GM23338 (cell line): ENCODE measurements around the gene ADSS1. TPM values are rescaled to one million over a fixed set of nuclear protein-coding genes. Genes with fewer than 3 reads are reported as not detected.

ENCODE experiments used
- ATAC-seq: fragments of 200-7000 bp; cut with Tn5 transposase; 3 replicates; pipeline ENCODE4 v1.9.1; 2020
- DNase-seq: peaks from one replicate; pipeline ENCODE4 v3.0.0-alpha.2; 2015; ENCODE audit warnings: low spot score
- H2AFZ ChIP-seq: fragments of 200-600 bp; sonication (generic); 2 replicates; pipeline ENCODE4 v1.8.0; 2016; ENCODE audit warnings: antibody characterized with exemption, mild to moderate bottlenecking, moderate library complexity
- H3F3A ChIP-seq: fragments of 200-600 bp; sonication (generic); replicated peaks from 2 replicates; pipeline ENCODE4 v1.8.0; 2017; ENCODE audit warnings: antibody characterized with exemption, mixed run types, low read depth
- H3K27ac ChIP-seq: fragments of 200-600 bp; sonication (generic); 2 replicates; pipeline ENCODE4 v1.6.1; 2016; ENCODE audit warnings: low read depth
- H3K27me3 ChIP-seq: fragments of 200-600 bp; sonication (generic); 2 replicates; pipeline ENCODE4 v1.8.0; 2016; ENCODE audit warnings: mild to moderate bottlenecking, mixed run types, moderate library complexity; ENCODE audit not compliant: insufficient read depth
- H3K36me3 ChIP-seq: fragments of 200-600 bp; sonication (generic); 2 replicates; pipeline ENCODE4 v1.8.0; 2016; ENCODE audit warnings: mild to moderate bottlenecking; ENCODE audit not compliant: insufficient read depth
- H3K4me1 ChIP-seq: fragments of 200-600 bp; sonication (generic); 2 replicates; pipeline ENCODE4 v1.8.0; 2016; ENCODE audit warnings: mild to moderate bottlenecking, moderate library complexity; ENCODE audit not compliant: insufficient read depth
- H3K4me2 ChIP-seq: fragments of 200-600 bp; sonication (generic); 2 replicates; pipeline ENCODE4 v1.7.1; 2017; ENCODE audit warnings: mixed run types
- H3K4me3 ChIP-seq: fragments of 200-600 bp; sonication (generic); 2 replicates; pipeline ENCODE4 v1.6.1; 2016; ENCODE audit warnings: mixed run types
- H3K79me2 ChIP-seq: fragments of 200-600 bp; sonication (generic); replicated peaks from 2 replicates; pipeline ENCODE4 v1.8.0; 2017; ENCODE audit warnings: mild to moderate bottlenecking; ENCODE audit not compliant: insufficient read depth
- H3K9me2 ChIP-seq: fragments of 200-600 bp; sonication (generic); 2 replicates; pipeline ENCODE4 v1.8.0; 2017; ENCODE audit not compliant: insufficient read depth
- H4K20me1 ChIP-seq: fragments of 200-600 bp; sonication (generic); replicated peaks from 2 replicates; pipeline ENCODE4 v1.8.0; 2017; ENCODE audit warnings: mild to moderate bottlenecking; ENCODE audit not compliant: insufficient read depth
- H3K27ac Mint-ChIP-seq: 2 replicates; pipeline ENCODE4 v1.8.0; 2020; ENCODE audit warnings: inconsistent platforms, mild to moderate bottlenecking, moderate library complexity, mixed read lengths
- H3K27me3 Mint-ChIP-seq: 3 replicates; pipeline ENCODE4 v1.8.0; 2022; ENCODE audit warnings: low read depth, mild to moderate bottlenecking, moderate library complexity, mixed read lengths, inconsistent platforms; ENCODE audit not compliant: insufficient read depth, poor library complexity
- H3K36me3 Mint-ChIP-seq: 3 replicates; pipeline ENCODE4 v1.8.0; 2021; ENCODE audit warnings: low read depth, mild to moderate bottlenecking, inconsistent platforms, moderate library complexity, mixed read lengths
- H3K4me1 Mint-ChIP-seq: 3 replicates; pipeline ENCODE4 v1.8.0; 2020; ENCODE audit warnings: mild to moderate bottlenecking, inconsistent platforms, mixed read lengths
- H3K4me3 Mint-ChIP-seq: 3 replicates; pipeline ENCODE4 v1.8.0; 2021; ENCODE audit warnings: moderate library complexity, mild to moderate bottlenecking, inconsistent platforms, mixed read lengths
- H3K9me3 Mint-ChIP-seq: 3 replicates; pipeline ENCODE4 v1.8.0; 2020; ENCODE audit warnings: moderate library complexity, mild to moderate bottlenecking, inconsistent platforms, mixed read lengths
- CREB1 ChIP-seq: fragments of 250-450 bp; sonication (Bioruptor Pico); IDR thresholded peaks from 2 replicates; pipeline ENCODE4 v1.5.0; 2020; ENCODE audit warnings: low read depth, mild to moderate bottlenecking, moderate library complexity
- EZH2 ChIP-seq: fragments of 200-600 bp; sonication (generic); IDR thresholded peaks from one replicate; pipeline ENCODE4 v1.8.0; 2017; ENCODE audit warnings: antibody characterized with exemption, mild to moderate bottlenecking, low read depth; ENCODE audit not compliant: unreplicated experiment
- EZH2phosphoT487 ChIP-seq: fragments of 200-600 bp; sonication (generic); IDR thresholded peaks from one replicate; pipeline ENCODE4 v1.8.1; 2018; ENCODE audit warnings: antibody characterized with exemption; ENCODE audit not compliant: unreplicated experiment
- JUNB ChIP-seq: IDR thresholded peaks from one replicate; pipeline ENCODE4 v1.6.1; 2016; ENCODE audit warnings: antibody characterized with exemption; ENCODE audit not compliant: unreplicated experiment
- NANOG ChIP-seq: IDR thresholded peaks from 2 replicates; pipeline ENCODE4 v1.6.1; 2016; ENCODE audit warnings: antibody characterized with exemption, borderline replicate concordance
- POLR2AphosphoS5 ChIP-seq: IDR thresholded peaks from 2 replicates; pipeline ENCODE4 v1.6.1; 2016; ENCODE audit warnings: antibody characterized with exemption, low read depth
- STAT1 ChIP-seq: IDR thresholded peaks from one replicate; pipeline ENCODE4 v1.6.1; 2016; ENCODE audit warnings: antibody characterized with exemption; ENCODE audit not compliant: unreplicated experiment
- ZNF114 ChIP-seq: fragments of 250-450 bp; sonication (Bioruptor Pico); IDR thresholded peaks from 2 replicates; pipeline ENCODE4 v1.5.0; 2020; ENCODE audit warnings: mild to moderate bottlenecking, moderate library complexity
- ZNF331 ChIP-seq: fragments of 250-450 bp; sonication (Bioruptor Pico); IDR thresholded peaks from 2 replicates; pipeline ENCODE4 v1.5.0; 2020; ENCODE audit warnings: low read depth, mild to moderate bottlenecking, moderate library complexity
- polyA plus RNA-seq: library from polyadenylated mRNA; unstranded; fragments of >200 nt; fragmentation: Nextera tagmentation; extraction: Ambion mirVana; gene quantifications from 2 replicates; pipeline ENCODE4 v1.2.1, GENCODE V29; 2016
- total RNA-seq: library from RNA; depleted of rRNA; stranded (reverse); fragments of >200 nt; shearing (Covaris generic); gene quantifications from 2 replicates; pipeline ENCODE4 v1.2.3, GENCODE V29; 2014
- TF ChIP-seq, protein P1 (sequence below): fragments of 250-450 bp; sonication (Bioruptor Pico); IDR thresholded peaks from 2 replicates; pipeline ENCODE4 v1.5.0; 2020; ENCODE audit warnings: mild to moderate bottlenecking, moderate library complexity
- TF ChIP-seq, protein P2 (sequence below), 2 experiments: fragments of 200-600 bp in 1 of 2; sonication (generic) in 1 of 2; conservative IDR thresholded peaks; 2 replicates each; pipeline versions ENCODE4 v1.5.1 to v1.6.1; 2016 to 2017; ENCODE audit warnings: antibody characterized with exemption in 2 of 2, low read depth in 2 of 2, mild to moderate bottlenecking in 2 of 2, moderate library complexity in 1 of 2
- TF ChIP-seq, protein P3 (sequence below): IDR thresholded peaks from one replicate; pipeline ENCODE4 v1.6.1; 2018; ENCODE audit warnings: antibody characterized with exemption; ENCODE audit not compliant: unreplicated experiment
- TF ChIP-seq, protein P4 (sequence below): IDR thresholded peaks from 2 replicates; pipeline ENCODE4 v1.6.1; 2016; ENCODE audit warnings: antibody characterized with exemption

The ADSS1 gene
- total and polyA plus RNA-seq, 2 experiments from 2014 or later, result 9.5 to 11.6 TPM

DNA sequence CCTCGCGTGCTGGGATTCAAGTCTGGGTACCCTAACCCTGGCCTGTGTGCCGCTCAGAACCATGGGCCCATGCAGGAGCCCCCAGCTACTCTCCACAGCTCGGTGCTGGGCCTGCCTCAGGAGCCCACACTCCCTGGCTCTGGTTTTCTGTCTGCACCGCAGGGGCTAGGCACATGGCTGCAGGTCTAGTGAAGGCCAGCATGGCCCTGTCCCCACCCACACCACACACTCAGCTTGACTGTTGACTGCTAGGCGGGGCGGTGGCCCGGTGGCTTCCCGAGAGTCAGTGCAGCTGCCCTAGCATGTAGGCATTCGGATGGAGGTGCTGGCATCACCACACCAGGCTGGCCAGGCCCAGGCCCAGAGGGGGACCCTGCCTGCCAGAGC, 26.7 kb upstream of the ADSS1 start:
- DNase-seq, result no peak
- peaks cover 4% of the 10 kb centered on the region; the same call in 2 of the 3 replicates for H3K36me3 Mint-ChIP-seq
- Histone ChIP-seq H3K4me3 (no peak overlapping the region), H3K36me3 (no peaks in the 10 kb centered on the region), H3K27ac (no peak overlapping the region), H4K20me1 (peaks cover 3% of the 10 kb centered on the region; the same call in 1 of the 2 replicates), H3K4me2 (no peak overlapping the region), H3K27me3 (no peaks in the 10 kb centered on the region), H2AFZ (no peak overlapping the region), H3K9me2 (no peaks in the 10 kb centered on the region), H3F3A (0 out of 2 replicates have a peak, but pooled peaks cover 2% of the 10 kb centered on the region), H3K4me1 (peaks cover 23% of the 10 kb centered on the region), H3K79me2 (peaks cover 20% of the 10 kb centered on the region)
- H3K27ac Mint-ChIP-seq, result no peak overlapping the region
- ATAC-seq, result no peak
- no peak overlapping the region for H3K4me3 Mint-ChIP-seq
- H3K9me3 Mint-ChIP-seq, result no peaks in the 10 kb centered on the region
- H3K27me3 Mint-ChIP-seq, result peaks cover 7% of the 10 kb centered on the region
- TF ChIP-seq EZH2phosphoT487 (no peak), ZNF331 (no peak), ZNF114 (CRISPR knock-in tag) (no peak), EZH2 (no peak), CREB1 (CRISPR knock-in tag) (no peak), STAT1 (no peak), POLR2AphosphoS5 (no peak), NANOG (no peak), JUNB (no peak)
- TF ChIP-seq, protein P1, sequence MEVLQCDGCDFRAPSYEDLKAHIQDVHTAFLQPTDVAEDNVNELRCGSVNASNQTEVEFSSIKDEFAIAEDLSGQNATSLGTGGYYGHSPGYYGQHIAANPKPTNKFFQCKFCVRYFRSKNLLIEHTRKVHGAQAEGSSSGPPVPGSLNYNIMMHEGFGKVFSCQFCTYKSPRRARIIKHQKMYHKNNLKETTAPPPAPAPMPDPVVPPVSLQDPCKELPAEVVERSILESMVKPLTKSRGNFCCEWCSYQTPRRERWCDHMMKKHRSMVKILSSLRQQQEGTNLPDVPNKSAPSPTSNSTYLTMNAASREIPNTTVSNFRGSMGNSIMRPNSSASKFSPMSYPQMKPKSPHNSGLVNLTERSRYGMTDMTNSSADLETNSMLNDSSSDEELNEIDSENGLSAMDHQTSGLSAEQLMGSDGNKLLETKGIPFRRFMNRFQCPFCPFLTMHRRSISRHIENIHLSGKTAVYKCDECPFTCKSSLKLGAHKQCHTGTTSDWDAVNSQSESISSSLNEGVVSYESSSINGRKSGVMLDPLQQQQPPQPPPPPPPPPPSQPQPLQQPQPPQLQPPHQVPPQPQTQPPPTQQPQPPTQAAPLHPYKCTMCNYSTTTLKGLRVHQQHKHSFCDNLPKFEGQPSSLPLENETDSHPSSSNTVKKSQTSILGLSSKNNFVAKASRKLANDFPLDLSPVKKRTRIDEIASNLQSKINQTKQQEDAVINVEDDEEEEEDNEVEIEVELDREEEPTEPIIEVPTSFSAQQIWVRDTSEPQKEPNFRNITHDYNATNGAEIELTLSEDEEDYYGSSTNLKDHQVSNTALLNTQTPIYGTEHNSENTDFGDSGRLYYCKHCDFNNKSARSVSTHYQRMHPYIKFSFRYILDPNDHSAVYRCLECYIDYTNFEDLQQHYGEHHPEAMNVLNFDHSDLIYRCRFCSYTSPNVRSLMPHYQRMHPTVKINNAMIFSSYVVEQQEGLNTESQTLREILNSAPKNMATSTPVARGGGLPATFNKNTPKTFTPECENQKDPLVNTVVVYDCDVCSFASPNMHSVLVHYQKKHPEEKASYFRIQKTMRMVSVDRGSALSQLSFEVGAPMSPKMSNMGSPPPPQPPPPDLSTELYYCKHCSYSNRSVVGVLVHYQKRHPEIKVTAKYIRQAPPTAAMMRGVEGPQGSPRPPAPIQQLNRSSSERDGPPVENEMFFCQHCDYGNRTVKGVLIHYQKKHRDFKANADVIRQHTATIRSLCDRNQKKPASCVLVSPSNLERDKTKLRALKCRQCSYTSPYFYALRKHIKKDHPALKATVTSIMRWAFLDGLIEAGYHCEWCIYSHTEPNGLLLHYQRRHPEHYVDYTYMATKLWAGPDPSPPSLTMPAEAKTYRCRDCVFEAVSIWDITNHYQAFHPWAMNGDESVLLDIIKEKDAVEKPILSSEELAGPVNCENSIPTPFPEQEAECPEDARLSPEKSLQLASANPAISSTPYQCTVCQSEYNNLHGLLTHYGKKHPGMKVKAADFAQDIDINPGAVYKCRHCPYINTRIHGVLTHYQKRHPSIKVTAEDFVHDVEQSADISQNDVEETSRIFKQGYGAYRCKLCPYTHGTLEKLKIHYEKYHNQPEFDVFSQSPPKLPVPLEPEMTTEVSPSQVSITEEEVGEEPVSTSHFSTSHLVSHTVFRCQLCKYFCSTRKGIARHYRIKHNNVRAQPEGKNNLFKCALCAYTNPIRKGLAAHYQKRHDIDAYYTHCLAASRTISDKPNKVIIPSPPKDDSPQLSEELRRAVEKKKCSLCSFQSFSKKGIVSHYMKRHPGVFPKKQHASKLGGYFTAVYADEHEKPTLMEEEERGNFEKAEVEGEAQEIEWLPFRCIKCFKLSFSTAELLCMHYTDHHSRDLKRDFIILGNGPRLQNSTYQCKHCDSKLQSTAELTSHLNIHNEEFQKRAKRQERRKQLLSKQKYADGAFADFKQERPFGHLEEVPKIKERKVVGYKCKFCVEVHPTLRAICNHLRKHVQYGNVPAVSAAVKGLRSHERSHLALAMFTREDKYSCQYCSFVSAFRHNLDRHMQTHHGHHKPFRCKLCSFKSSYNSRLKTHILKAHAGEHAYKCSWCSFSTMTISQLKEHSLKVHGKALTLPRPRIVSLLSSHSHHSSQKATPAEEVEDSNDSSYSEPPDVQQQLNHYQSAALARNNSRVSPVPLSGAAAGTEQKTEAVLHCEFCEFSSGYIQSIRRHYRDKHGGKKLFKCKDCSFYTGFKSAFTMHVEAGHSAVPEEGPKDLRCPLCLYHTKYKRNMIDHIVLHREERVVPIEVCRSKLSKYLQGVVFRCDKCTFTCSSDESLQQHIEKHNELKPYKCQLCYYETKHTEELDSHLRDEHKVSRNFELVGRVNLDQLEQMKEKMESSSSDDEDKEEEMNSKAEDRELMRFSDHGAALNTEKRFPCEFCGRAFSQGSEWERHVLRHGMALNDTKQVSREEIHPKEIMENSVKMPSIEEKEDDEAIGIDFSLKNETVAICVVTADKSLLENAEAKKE, result no peak
- TF ChIP-seq, protein P2, sequence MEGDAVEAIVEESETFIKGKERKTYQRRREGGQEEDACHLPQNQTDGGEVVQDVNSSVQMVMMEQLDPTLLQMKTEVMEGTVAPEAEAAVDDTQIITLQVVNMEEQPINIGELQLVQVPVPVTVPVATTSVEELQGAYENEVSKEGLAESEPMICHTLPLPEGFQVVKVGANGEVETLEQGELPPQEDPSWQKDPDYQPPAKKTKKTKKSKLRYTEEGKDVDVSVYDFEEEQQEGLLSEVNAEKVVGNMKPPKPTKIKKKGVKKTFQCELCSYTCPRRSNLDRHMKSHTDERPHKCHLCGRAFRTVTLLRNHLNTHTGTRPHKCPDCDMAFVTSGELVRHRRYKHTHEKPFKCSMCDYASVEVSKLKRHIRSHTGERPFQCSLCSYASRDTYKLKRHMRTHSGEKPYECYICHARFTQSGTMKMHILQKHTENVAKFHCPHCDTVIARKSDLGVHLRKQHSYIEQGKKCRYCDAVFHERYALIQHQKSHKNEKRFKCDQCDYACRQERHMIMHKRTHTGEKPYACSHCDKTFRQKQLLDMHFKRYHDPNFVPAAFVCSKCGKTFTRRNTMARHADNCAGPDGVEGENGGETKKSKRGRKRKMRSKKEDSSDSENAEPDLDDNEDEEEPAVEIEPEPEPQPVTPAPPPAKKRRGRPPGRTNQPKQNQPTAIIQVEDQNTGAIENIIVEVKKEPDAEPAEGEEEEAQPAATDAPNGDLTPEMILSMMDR (conservative IDR thresholded peaks at IDR 0.05; ENCODE audit: low read depth in 2 of 2), result no peak
- TF ChIP-seq, protein P3, sequence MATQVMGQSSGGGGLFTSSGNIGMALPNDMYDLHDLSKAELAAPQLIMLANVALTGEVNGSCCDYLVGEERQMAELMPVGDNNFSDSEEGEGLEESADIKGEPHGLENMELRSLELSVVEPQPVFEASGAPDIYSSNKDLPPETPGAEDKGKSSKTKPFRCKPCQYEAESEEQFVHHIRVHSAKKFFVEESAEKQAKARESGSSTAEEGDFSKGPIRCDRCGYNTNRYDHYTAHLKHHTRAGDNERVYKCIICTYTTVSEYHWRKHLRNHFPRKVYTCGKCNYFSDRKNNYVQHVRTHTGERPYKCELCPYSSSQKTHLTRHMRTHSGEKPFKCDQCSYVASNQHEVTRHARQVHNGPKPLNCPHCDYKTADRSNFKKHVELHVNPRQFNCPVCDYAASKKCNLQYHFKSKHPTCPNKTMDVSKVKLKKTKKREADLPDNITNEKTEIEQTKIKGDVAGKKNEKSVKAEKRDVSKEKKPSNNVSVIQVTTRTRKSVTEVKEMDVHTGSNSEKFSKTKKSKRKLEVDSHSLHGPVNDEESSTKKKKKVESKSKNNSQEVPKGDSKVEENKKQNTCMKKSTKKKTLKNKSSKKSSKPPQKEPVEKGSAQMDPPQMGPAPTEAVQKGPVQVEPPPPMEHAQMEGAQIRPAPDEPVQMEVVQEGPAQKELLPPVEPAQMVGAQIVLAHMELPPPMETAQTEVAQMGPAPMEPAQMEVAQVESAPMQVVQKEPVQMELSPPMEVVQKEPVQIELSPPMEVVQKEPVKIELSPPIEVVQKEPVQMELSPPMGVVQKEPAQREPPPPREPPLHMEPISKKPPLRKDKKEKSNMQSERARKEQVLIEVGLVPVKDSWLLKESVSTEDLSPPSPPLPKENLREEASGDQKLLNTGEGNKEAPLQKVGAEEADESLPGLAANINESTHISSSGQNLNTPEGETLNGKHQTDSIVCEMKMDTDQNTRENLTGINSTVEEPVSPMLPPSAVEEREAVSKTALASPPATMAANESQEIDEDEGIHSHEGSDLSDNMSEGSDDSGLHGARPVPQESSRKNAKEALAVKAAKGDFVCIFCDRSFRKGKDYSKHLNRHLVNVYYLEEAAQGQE, result no peak
- TF ChIP-seq, protein P4, sequence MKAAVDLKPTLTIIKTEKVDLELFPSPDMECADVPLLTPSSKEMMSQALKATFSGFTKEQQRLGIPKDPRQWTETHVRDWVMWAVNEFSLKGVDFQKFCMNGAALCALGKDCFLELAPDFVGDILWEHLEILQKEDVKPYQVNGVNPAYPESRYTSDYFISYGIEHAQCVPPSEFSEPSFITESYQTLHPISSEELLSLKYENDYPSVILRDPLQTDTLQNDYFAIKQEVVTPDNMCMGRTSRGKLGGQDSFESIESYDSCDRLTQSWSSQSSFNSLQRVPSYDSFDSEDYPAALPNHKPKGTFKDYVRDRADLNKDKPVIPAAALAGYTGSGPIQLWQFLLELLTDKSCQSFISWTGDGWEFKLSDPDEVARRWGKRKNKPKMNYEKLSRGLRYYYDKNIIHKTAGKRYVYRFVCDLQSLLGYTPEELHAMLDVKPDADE, result no peak
- peaks cover 31% of the 10 kb centered on the region for H3K4me1 Mint-ChIP-seq
